MCF 10A (cell line): ENCODE measurements around the gene HSPA12A. TPM values are rescaled to one million over a fixed set of nuclear protein-coding genes. Genes with fewer than 3 reads are reported as not detected.

Source experiments
- BruUV-seq: library from RNA; stranded (reverse); fragments of 400-500 nt; replicated peaks from 2 replicates; lab custom pipeline; 2021; lab: Mats Ljungman, UMichigan
- CTCF ChIA-PET: fragments of 300-600 bp; sonication (Branson Sonifier 250); formaldehyde crosslinking; extraction: SDS; loops from one replicate; lab custom pipeline; 2021; ENCODE audit warnings: antibody characterized with exemption, inconsistent platforms; lab: Yijun Ruan, JAX
- POLR2A ChIA-PET: fragments of 300-600, 350-650 bp; sonication (Branson Sonifier 250); formaldehyde crosslinking; extraction: SDS; loops from one replicate; lab custom pipeline; 2020; ENCODE audit warnings: antibody characterized with exemption, inconsistent platforms; lab: Yijun Ruan, JAX
- DNase-seq: peaks from one replicate; pipeline ENCODE4 v3.0.0-alpha.2; 2018; ENCODE audit not compliant: unreplicated experiment
- H3K27ac Mint-ChIP-seq: one replicate; pipeline ENCODE4 v1.8.0; 2022; ENCODE audit warnings: mild to moderate bottlenecking, low read depth, mixed read lengths; ENCODE audit not compliant: unreplicated experiment
- H3K27me3 Mint-ChIP-seq: one replicate; pipeline ENCODE4 v1.8.0; 2022; ENCODE audit warnings: mixed read lengths; ENCODE audit not compliant: insufficient read depth, unreplicated experiment
- H3K36me3 Mint-ChIP-seq: one replicate; pipeline ENCODE4 v1.8.0; 2022; ENCODE audit warnings: mild to moderate bottlenecking, moderate library complexity, mixed read lengths; ENCODE audit not compliant: insufficient read depth, unreplicated experiment
- H3K4me1 Mint-ChIP-seq: one replicate; pipeline ENCODE4 v1.8.0; 2022; ENCODE audit warnings: mixed read lengths; ENCODE audit not compliant: insufficient read depth, unreplicated experiment
- H3K4me3 Mint-ChIP-seq: one replicate; pipeline ENCODE4 v1.8.0; 2022; ENCODE audit warnings: mild to moderate bottlenecking, moderate library complexity, mixed read lengths; ENCODE audit not compliant: unreplicated experiment
- H3K9me3 Mint-ChIP-seq: one replicate; pipeline ENCODE4 v1.8.0; 2022; ENCODE audit warnings: mixed read lengths; ENCODE audit not compliant: unreplicated experiment
- CTCF ChIP-seq: fragments of 200-600 bp; IDR thresholded peaks from one replicate; pipeline ENCODE4 v1.8.0; 2022; ENCODE audit warnings: antibody characterized with exemption, mild to moderate bottlenecking; ENCODE audit not compliant: unreplicated experiment
- intact Hi-C: fragments of 100-400 bp; cut with micrococcal nuclease; formaldehyde crosslinking; loops from 2 replicates; pipeline ENCODE4 v1.14.1; 2022
- total RNA-seq: library from RNA; stranded (reverse); gene quantifications from 2 replicates; pipeline ENCODE4 v1.2.3, GENCODE V29; 2022

The HSPA12A gene
- total RNA-seq, 1 experiment from 2014 or later = 9.1 TPM

- no TSS peak for BruUV-seq
- ChIA-PET POLR2A (no interaction called here), CTCF (interaction anchor here (0.7 to 2.9 kb wide), 4 partner anchors 10 to 110 kb away, joined by 3 to 26 read pairs (median 10); no protein-coding TSS in a partner anchor)
- Mint-ChIP-seq H3K4me1 (no peaks in the 10 kb centered on the region), H3K9me3 (no peaks in the 10 kb centered on the region), H3K36me3 (no peaks in the 10 kb centered on the region), H3K27me3 (no peaks in the 10 kb centered on the region), H3K4me3 (no peak overlapping the region), H3K27ac (no peak overlapping the region)
- no peak for TF ChIP-seq CTCF
- intact Hi-C loops = no loop called here
- no peak for DNase-seq
Observed at GRCh38 chr10:116691635-116692034, 50.7 kb downstream of the HSPA12A start.

GRCh38 chr10:116690356-116691322 lies 51.7 kb downstream of the HSPA12A start:
- H3K27ac Mint-ChIP-seq = no peak overlapping the region
- H3K4me3 Mint-ChIP-seq = no peak overlapping the region
- CTCF ChIA-PET = interaction anchor here (0.6 to 2.9 kb wide), 4 partner anchors 9 to 109 kb away, joined by 3 to 26 read pairs (median 4); no protein-coding TSS in a partner anchor

GRCh38 chr10:116689744-116690143 lies 52.6 kb downstream of the HSPA12A start:
- Mint-ChIP-seq H3K4me1 (no peaks in the 10 kb centered on the region), H3K36me3 (no peaks in the 10 kb centered on the region), H3K27me3 (no peaks in the 10 kb centered on the region), H3K9me3 (no peaks in the 10 kb centered on the region), H3K27ac (no peak overlapping the region), H3K4me3 (no peak overlapping the region)
- ChIA-PET POLR2A (no interaction called here), CTCF (interaction anchor here (0.6 to 10.9 kb wide), 3 partner anchors 79 to 253 kb away, joined by 3 to 339 read pairs (median 3); no protein-coding TSS in a partner anchor)
- intact Hi-C loops = no loop called here
- TF ChIP-seq CTCF = no peak
- DNase-seq = no peak
- BruUV-seq = no TSS peak

More at GRCh38 chr10:116690356-116691322, 51.7 kb downstream of the HSPA12A start:
- Mint-ChIP-seq H3K27me3 (no peaks in the 10 kb centered on the region), H3K9me3 (no peaks in the 10 kb centered on the region), H3K4me1 (no peaks in the 10 kb centered on the region), H3K36me3 (no peaks in the 10 kb centered on the region)
- BruUV-seq = no TSS peak
- intact Hi-C loops = no loop called here
- POLR2A ChIA-PET = no interaction called here
- TF ChIP-seq CTCF = no peak
- no peak for DNase-seq
